Pons (tissue), 1 donor: ENCODE results near the gene USP34.
"Not testable (repeated sequence)": the region's sequence is repeated elsewhere in the genome, so short reads cannot be mapped to it uniquely, and the experiment has no call there.

ENCODE experiments used
- DNase-seq: peaks from one replicate; pipeline ENCODE4 v3.0.0-alpha.2; 2016; ENCODE audit warnings: low spot score

USP34 gene

GRCh38 chr2:61247204-61247812 lies 223.6 kb downstream of the USP34 start:
- DNase-seq = no peak

- DNase-seq = no peak
These were observed 226.2 kb downstream of the USP34 start for GRCh38 chr2:61244694-61245093.

- DNase-seq = no peak
These were observed 229.6 kb downstream of the USP34 start for GRCh38 chr2:61241266-61241665.

- no peak for DNase-seq
These were observed 232.5 kb downstream of the USP34 start for GRCh38 chr2:61238219-61239012.

- no peak for DNase-seq
These were observed 235.2 kb downstream of the USP34 start for GRCh38 chr2:61235716-61236115.

- no peak for DNase-seq
These were observed 237.3 kb downstream of the USP34 start for GRCh38 chr2:61233581-61233980.

GRCh38 chr2:61229936-61230335 lies 241.0 kb downstream of the USP34 start:
- DNase-seq = no peak

- DNase-seq = no peak
These were observed 248.3 kb downstream of the USP34 start for GRCh38 chr2:61222567-61222966.

- no peak for DNase-seq
These were observed 249.1 kb downstream of the USP34 start for GRCh38 chr2:61221819-61222218.

GRCh38 chr2:61220768-61221167 lies 250.1 kb downstream of the USP34 start:
- no peak for DNase-seq

GRCh38 chr2:61218817-61219170 lies 252.1 kb downstream of the USP34 start:
- DNase-seq = no peak

- no peak for DNase-seq
These were observed 252.6 kb downstream of the USP34 start for GRCh38 chr2:61218076-61218816.

GRCh38 chr2:61214171-61214570 lies 256.7 kb downstream of the USP34 start:
- DNase-seq = peak; percentile 59

- DNase-seq = no peak
These were observed 260.4 kb downstream of the USP34 start for GRCh38 chr2:61210332-61210981.

- DNase-seq = no peak
These were observed 265.8 kb downstream of the USP34 start for GRCh38 chr2:61205132-61205531.

- DNase-seq = no peak
These were observed 274.2 kb downstream of the USP34 start for GRCh38 chr2:61196671-61197070.

GRCh38 chr2:61194646-61195045 lies 276.2 kb downstream of the USP34 start:
- DNase-seq = not testable (repeated sequence)

- DNase-seq = no peak
These were observed 277.0 kb downstream of the USP34 start for GRCh38 chr2:61193670-61194561.

GRCh38 chr2:61187085-61187484 lies 283.8 kb downstream of the USP34 start:
- DNase-seq = no peak

GRCh38 chr2:61185231-61185728 lies 285.6 kb downstream of the USP34 start:
- DNase-seq = no peak

- no peak for DNase-seq
These were observed 286.6 kb downstream of the USP34 start for GRCh38 chr2:61184263-61184662.
